Measurements from ENCODE around the gene TPH1.
"Not testable (repeated sequence)": the region's sequence is repeated elsewhere in the genome, so short reads cannot be mapped to it uniquely, and the experiment has no call there.

TPH1 gene

DNA sequence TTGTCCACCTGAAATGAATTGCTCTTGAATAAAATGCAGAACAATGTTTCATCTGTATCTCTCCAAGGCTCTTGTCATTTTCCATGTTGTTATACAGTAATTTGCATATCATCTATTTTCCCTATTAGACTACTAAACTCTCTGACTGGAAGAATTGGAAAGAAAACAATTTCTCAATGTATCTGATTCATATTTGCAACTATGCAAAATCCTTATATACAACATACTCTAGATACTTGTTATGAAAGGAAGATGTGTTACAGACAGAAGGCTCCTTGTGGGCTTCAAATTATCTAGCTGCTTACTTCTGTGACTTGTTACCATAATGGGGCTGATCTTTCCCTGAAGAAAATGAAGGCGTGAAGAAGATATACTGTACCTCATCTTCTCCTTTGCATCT, 23.6 kb downstream of the TPH1 start:
- DNase-seq (ENCODE audit: low read depth), result no peak

DNA sequence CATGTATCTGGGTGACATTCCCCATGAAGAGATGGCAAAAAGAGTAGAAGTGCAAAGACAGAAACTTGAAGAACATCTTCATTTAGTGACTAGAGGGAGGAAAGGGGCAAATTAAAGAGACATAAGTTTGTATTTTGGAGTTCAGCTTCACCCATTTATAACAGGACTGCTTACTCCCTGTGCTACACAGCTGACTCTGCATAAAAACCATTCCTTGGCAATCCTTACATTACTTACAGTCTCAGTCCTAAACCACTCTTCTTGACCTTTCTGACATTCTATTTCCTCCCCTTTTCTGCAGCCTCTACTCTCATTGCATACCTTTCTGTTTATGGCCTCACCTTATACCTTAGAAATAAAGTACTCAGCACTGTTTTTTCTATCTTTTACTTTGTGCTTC, 26.4 kb downstream of the TPH1 start:
- no peak for DNase-seq (ENCODE audit: low read depth)

DNA sequence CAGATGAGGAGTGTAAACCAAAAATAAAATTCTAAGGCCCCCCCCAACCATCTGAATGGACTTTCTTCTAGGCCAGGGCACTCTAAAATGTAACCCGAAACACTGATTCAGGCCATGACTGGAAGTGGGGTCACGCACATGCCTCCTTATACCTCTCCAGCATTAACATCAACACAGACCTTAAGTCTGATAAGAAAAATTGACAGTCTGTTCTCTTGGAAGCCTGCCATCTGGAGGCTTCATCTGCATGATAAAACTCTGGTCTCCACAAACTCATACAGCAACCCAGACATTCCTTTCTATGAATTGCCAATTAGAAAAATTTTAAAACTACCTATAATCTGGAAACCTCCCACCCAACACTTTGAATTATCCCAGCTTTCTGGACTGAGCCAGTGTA, 29.3 kb downstream of the TPH1 start:
- DNase-seq (ENCODE audit: low read depth), result no peak

DNA sequence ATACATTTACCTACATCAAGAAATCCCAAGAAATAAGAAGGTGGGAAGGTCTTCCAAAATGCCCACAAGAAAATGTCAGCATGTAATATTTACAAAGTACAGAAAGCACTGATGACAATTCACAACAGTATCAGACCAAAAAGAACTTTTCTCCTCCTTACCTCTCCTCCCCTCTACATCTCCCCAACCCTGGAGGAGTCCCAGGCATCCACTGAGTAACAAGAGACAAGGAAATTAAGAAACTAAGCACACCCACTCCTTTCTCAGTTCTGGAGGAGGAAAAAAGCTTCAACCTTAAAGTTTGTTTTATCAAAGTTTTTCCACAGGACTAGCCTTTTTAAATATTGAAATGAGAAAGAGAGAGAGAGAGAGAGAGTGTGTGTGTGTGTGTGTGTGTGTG, 31.2 kb downstream of the TPH1 start:
- DNase-seq (ENCODE audit: low read depth), result no peak

DNA sequence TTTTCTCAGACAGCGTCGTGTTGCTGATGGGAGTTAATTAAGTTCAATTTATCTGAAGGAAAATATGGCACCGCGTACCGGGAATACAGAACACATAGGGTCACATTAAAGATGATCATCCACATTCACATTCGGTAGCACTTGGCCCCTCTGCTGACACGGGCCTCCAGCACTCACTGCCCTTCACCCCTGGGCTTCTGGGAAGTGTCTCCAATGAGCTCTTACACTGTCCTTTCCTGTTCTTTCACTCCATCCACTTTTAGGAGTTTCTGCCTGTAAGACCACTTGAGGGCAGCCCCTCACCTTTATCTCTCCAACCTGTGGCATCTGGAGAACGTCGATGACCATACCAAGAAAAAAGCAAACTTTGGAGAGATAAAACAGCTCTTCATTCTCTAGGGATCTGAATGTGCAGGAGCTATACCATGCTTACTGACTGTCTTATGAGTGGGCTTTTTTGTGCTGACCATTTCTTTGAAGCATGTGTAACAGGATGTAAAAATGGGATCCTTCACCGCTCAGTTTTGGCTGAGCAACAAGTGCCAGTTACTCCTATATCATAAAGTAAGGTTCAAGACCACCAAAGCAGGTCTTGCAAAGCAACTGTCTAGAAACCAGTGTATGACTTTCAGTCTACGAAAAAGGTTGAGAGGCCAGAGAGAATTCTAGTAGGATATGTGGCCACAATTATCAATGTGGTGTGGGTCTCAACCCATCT, 32.1 kb downstream of the TPH1 start:
- no peak for DNase-seq (ENCODE audit: low read depth)

DNA sequence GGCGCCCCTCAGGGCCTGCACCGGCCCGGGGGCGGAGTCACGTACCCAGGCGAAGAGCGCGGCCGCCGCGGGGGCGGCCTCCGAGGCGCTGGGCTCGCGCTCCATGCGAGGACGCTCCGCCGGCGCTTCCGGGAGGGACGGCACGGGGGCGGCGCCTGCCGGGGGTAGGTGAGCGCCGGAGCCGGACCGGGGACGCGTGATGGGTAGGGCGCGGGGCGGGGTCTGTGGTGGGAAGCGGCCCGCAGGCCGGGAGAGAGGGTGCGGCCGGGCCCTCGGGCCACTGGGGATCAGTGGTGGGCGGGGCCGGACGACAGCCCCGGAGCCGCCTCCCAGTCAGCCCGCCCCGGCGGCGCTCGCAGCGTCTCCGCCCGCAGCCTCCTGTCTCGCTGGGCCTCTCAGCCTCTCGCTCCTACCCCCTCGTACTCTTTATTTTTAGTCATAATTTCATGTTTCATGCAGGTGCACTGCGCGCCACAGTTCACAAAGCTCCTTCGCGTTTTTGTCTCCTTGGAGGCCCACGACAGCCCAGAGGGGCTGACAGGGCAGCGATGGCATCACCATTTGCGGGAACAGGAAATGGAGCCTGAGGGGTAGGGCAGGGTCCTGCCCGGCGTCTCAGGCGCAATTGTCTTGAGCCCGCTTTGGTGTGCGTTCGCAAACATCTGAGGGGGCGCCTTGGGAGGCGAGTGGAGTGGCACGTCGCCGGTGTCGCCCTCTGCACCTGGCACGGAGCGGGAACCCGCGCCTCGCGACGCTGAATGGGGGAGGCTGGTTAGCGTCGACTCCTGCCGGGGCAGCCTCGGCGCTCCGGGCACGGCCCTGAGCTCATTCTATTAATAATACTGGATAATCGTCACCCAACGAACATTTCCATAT, 32.9 kb downstream of the TPH1 start, which contains the start of gene SERGEF:
TSS of gene SERGEF (minus strand) at position 142 of the 876 bp plus-strand sequence. CDS start at position 105, 37 bp downstream.
- DNase-seq (ENCODE audit: low read depth), result peak; percentile 68

DNA sequence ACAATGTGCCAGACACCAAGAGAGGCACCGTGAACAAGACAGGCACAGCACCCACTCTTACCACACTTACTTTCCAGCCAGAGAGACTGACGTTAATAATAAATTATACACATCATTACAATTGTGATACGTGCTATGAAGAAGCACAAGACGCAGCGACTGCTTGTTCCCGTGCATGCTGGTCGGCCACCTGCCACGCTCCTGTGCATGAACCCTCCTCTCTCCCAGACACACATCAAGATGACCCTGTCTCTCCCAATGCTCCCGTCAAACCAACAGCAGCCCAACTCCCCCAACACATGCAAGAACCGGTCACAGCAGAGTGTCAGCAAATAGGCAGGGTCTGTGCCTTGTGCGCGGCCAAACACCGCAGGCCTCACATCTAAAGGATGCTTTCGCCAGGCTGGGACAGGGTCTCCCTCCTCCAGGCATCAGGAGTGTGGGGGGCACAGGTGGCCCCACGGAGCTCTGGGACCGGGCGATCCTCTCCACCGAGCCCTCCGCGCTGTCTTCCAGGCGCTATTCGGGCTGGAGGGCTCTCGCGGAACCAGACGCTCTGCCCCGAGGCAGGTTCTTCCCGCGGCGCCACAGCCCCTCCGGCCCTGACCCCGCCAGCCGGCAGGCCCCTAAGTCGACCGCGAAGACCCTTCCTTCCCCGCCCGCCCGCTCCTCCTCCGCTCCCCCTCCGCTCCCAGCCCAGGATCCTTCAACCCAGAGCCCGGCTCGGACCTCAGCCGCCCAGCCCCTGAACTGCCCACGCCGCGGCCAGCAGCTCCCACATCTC, 33.8 kb downstream of the TPH1 start:
- DNase-seq (ENCODE audit: low read depth), result no peak

DNA sequence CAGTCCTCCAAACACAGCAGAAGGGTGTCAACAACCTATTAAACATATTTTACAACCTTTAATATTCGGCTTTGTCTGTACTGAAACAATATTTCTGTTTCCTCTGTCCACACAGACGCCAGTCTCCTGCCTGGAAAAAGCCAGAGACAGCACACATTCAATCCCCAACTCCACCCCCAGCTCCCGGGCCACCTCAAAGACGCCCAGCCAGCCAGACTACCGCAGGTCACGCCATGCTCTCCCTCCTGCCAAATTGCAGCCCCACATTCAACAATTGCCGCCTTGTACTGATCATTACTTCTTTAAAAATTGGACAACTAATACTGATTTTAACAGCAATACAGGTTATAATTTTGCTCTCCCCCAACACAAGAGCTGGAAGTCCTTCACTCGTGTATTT, 34.4 kb downstream of the TPH1 start:
- DNase-seq (ENCODE audit: low read depth), result no peak

DNA sequence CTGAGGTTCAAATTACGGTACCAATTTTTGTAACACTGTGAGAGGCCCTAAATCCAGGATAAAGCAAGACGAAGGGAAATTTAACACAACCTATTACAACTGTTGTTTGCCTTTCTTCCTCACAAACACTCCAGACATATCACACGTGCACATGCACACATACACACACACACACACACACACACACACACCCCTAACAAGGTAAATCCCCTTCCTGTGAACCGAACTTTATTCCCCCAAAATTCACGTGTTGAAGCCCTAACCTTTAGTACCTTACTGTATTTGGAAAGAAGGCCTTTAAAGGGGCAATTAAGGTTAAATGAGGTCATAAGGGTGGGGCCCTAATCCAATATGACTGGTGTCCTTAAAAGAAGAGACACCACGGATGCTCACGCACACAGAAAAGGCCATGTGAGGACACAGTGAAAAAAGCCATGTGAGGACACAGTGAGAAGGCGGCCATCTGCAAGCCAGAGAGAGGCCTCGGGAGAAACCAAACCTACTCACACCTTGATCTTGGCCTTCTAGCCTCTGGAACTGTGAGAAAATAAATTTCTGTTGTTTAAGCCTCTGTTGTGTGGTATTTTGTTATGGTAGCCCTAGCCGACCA, 35.0 kb downstream of the TPH1 start:
- no peak for DNase-seq (ENCODE audit: low read depth)

DNA sequence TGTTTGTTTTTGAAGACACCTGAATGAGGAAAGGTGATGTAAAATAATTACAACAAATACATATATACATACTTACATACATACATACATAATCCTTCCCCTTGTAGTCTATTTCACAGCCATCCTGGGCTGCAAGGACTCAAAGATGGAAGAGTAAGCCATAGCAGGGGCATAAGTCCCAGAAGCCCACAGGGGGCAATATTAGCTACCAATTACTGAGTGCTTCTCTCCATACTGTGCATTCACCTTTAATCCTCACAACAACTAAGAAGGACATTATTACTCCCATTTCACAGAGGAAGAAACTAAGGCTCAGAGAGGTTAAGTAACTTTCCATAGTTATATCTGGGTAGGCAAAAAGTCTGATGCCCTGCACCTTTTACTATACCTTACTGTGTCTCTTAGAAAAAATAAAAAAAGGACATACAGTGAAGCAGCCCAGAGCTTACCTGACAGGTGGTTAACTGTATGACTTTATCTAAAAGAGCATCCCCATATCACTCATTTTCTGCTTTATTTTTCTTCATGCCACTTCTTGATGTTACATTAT, 35.9 kb downstream of the TPH1 start:
- DNase-seq (ENCODE audit: low read depth), result no peak

DNA sequence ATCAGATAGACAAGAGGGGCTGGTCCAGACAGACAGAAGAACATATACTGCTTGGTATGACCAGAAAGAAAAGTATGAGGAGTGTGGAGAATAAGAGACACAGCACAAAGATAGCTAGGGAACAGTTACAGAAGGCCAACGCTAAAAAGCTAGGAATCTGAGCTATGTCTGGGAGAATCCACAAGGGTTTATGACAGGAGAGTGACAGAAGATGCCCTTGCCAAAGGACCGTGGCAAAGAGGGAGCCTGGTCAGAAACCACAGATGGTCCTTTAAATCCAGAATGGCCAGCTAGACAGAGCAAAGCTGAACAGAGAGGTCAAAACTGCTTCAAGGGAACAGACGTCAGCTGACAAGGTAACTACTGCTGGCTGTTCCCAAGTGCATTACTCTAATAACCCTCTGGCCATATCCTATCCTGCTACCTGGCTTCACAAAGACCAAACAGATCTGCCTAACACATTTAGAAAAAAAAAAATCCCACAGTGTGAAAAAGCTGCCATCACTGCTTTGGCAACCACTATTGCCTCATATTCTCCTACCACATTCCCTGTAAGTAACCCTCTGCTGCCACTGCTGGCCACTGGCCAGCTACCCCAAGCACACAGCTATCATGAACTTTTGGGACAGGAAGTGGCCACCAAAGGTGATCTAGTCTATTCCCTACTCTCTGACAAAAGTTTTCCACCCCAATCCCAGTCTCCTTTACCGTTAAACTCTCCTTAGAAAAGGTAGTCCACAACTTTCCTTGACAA, 40.5 kb downstream of the TPH1 start:
- no peak for DNase-seq (ENCODE audit: low read depth)

DNA sequence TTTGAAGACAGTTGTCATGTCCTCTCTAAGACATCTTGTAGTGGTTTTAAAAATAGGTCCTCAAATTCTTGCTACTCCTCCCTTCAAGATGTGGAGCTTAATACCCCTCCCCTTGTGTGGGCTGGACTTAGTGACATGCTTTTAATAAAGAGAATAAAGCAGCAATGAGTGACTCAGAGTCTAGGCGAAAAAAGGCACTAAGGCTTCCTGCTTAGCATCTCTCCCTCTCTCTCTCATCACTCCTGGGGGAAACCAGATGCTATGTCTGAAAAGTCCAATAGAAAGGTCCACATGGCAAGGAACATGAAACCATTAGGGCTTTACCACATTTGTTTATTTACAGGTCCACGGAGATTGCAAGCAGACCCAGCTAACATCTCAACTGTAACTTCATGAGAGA, 44.9 kb downstream of the TPH1 start:
- no peak for DNase-seq (ENCODE audit: low read depth)

DNA sequence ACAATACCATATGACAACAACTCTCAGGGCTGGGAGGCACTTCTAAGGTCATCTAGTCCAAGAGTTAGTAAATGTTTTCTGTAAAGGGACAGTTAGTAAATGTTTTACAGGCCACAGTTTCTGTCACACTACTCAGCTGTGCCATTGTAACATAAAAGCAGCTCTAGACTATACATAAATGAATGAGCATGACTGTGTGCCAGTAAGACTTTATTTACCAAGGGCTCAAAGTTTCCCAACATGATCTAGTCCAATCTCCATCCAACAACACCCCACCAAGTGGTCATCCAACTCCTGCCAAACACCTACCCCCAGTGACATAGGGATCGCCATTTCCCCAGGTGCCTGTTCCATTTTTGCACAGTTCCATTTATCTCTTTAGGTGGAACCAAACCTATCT, 45.3 kb downstream of the TPH1 start:
- no peak for DNase-seq (ENCODE audit: low read depth)

DNA sequence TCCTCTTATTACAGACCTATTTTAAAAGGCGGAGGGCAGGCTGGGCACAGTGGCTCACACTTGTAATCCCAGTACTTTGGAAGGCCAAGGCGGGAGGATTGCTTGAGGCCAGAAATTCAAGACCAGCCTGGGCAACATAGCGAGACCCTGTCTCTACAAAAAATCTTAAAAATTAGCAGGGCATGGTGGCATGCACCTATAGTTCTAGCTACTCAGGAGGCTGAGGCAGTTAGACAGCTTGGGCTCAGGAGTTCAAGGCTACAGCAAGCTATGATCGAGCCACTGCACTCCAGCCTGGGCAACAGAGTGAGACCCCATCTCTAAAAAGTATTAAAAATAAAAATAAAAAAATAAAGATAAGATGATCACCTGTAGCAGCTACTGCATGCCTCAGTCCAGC, 45.9 kb downstream of the TPH1 start:
- not testable (repeated sequence) for DNase-seq (ENCODE audit: low read depth)
